K562 (cell line): ENCODE results near the gene MED29. TPM values are rescaled to one million over a fixed set of nuclear protein-coding genes. Genes with fewer than 3 reads are reported as not detected.

Source experiments
- ATF1 ChIP-seq, 2 experiments: fragments of 450-650 bp in 1 of 2; IDR thresholded peaks; 2 replicates each; pipeline ENCODE4 v1.6.1; 2016; ENCODE audit warnings: missing compliant biosample characterization in 1 of 2, missing genetic modification characterization in 1 of 2
- BMI1 ChIP-seq: fragments of 150-350 bp; IDR thresholded peaks from 2 replicates; pipeline ENCODE4 v1.6.1; 2014; ENCODE audit warnings: low read length
- CREBBP ChIP-seq: IDR thresholded peaks from one replicate; pipeline ENCODE4 v1.6.1; 2012; ENCODE audit warnings: low read depth, mild to moderate bottlenecking, control low read depth, inconsistent platforms, low read length
- HDAC2 ChIP-seq: fragments of 450-650 bp; IDR thresholded peaks from 2 replicates; pipeline ENCODE4 v1.6.1; 2016; ENCODE audit warnings: mild to moderate bottlenecking
- HLTF ChIP-seq: fragments of 450-650 bp; IDR thresholded peaks from 2 replicates; pipeline ENCODE4 v1.6.1; 2016
- KLF10 ChIP-seq: fragments of 250-450 bp; sonication (Bioruptor Pico); IDR thresholded peaks from 2 replicates; pipeline ENCODE4 v1.6.1; 2021; ENCODE audit warnings: matching md5 sums
- MAFF ChIP-seq: IDR thresholded peaks from 2 replicates; pipeline ENCODE4 v1.6.1; 2012; ENCODE audit warnings: low read length, improper control_type of control experiment
- MTA1 ChIP-seq: fragments of 450-650 bp; IDR thresholded peaks from 2 replicates; pipeline ENCODE4 v1.6.1; 2017; ENCODE audit warnings: borderline replicate concordance
- NONO ChIP-seq, 2 experiments: fragments of 200-400 bp in 1 of 2; fragments of 450-650 bp in 1 of 2; formaldehyde crosslinking in 1 of 2; IDR thresholded peaks; 2 replicates each; pipeline ENCODE4 v1.6.1; 2017; ENCODE audit warnings: low read depth in 2 of 2, mild to moderate bottlenecking in 2 of 2, moderate library complexity in 2 of 2, low read length in 1 of 2
- RFX7 ChIP-seq: fragments of 250-450 bp; sonication (Bioruptor Pico); IDR thresholded peaks from 2 replicates; pipeline ENCODE4 v1.5.1; 2021; ENCODE audit warnings: mild to moderate bottlenecking
- TAF15 ChIP-seq: fragments of 200-400 bp; formaldehyde crosslinking; IDR thresholded peaks from 2 replicates; pipeline ENCODE4 v1.6.1; 2017; ENCODE audit warnings: mild to moderate bottlenecking, low read depth, low read length, moderate library complexity
- ZBTB2 ChIP-seq: fragments of 450-650 bp; IDR thresholded peaks from 2 replicates; pipeline ENCODE4 v1.6.1; 2016; ENCODE audit warnings: antibody characterized with exemption
- ZNF239 ChIP-seq: fragments of 250-450 bp; sonication (Bioruptor Pico); IDR thresholded peaks from 2 replicates; pipeline ENCODE4 v1.4.0; 2020; ENCODE audit warnings: mild to moderate bottlenecking
- ZNF431 ChIP-seq: sonication (generic); formaldehyde crosslinking; IDR thresholded peaks from 2 replicates; pipeline ENCODE4 v1.8.0; 2022; ENCODE audit warnings: mild to moderate bottlenecking, missing genetic modification reagents
- ZNF695 ChIP-seq: fragments of 450-650 bp; formaldehyde crosslinking; IDR thresholded peaks from 2 replicates; pipeline ENCODE4 v1.4.0; 2020; ENCODE audit warnings: mild to moderate bottlenecking, moderate library complexity
- ZNF740 ChIP-seq, 3 experiments: fragments of 200-800 bp in 1 of 3; sonication (Bioruptor generic) in 1 of 3; sonication (generic) in 1 of 3; formaldehyde crosslinking in 1 of 3; IDR thresholded peaks; 2 replicates each; pipeline versions ENCODE4 v1.6.1 to v1.8.0; 2016 to 2022; ENCODE audit warnings: mild to moderate bottlenecking in 2 of 3, missing compliant biosample characterization in 2 of 3, missing genetic modification characterization in 2 of 3, missing genetic modification reagents in 1 of 3
- polyA plus RNA-seq, 8 experiments: library from polyadenylated mRNA; depleted of rRNA in 4 of 8; stranded (reverse) in 5 of 8; unstranded in 3 of 8; fragments of >200 nt; fragmentation: Nextera tagmentation in 2 of 8; fragmentation: Illumina TruSeq in 1 of 8; extraction: Ambion mirVana in 2 of 8; extraction: Trizol in 1 of 8; gene quantifications; 2 replicates each; pipeline versions ENCODE4 v1.2.1 to v1.2.3, GENCODE V29; 2011 to 2014; ENCODE audit warnings: inconsistent platforms in 1 of 8, missing spikeins in 1 of 8
- total RNA-seq, 7 experiments: library from RNA; depleted of rRNA in 6 of 7; stranded (reverse); fragments of >200 nt in 6 of 7; fragmentation: Illumina TruSeq in 2 of 7; extraction: Trizol in 2 of 7; gene quantifications; 2 replicates each; pipeline versions ENCODE4 v1.2.1 to v1.2.3, GENCODE V29; 2011 to 2021; ENCODE audit warnings: low replicate concordance in 1 of 7
- TF ChIP-seq, protein P1 (sequence below), 2 experiments: fragments of 450-650 bp; formaldehyde crosslinking in 1 of 2; IDR thresholded peaks; 2 replicates each; pipeline versions ENCODE4 v1.4.0 to v1.6.1; 2014 to 2020; ENCODE audit warnings: mild to moderate bottlenecking in 2 of 2, borderline replicate concordance in 1 of 2, low read depth in 1 of 2

MED29 gene
- total and polyA plus RNA-seq, 9 of the 15 experiments (the other 6 are each of a cell fraction or from before 2014, with no cell fraction given), result 1.8 to 22.6 (median 12.4) TPM

- TF ChIP-seq ZNF740 (CRISPR knock-in tag; IDR thresholded peaks at IDR 0.05), result no peak
- TF ChIP-seq ZNF740 (tag; IDR thresholded peaks at IDR 0.05), result no peak
- no peak for TF ChIP-seq CREBBP
- TF ChIP-seq KLF10 (CRISPR knock-in tag), result no peak
- TF ChIP-seq ZNF239 (CRISPR knock-in tag), result no peak
- no peak for TF ChIP-seq HLTF
- TF ChIP-seq ZNF695, result no peak
- TF ChIP-seq MTA1, result no peak
- TF ChIP-seq ZBTB2, result peak; percentile 80
- TF ChIP-seq ZNF431, result no peak
- TF ChIP-seq, protein P1, sequence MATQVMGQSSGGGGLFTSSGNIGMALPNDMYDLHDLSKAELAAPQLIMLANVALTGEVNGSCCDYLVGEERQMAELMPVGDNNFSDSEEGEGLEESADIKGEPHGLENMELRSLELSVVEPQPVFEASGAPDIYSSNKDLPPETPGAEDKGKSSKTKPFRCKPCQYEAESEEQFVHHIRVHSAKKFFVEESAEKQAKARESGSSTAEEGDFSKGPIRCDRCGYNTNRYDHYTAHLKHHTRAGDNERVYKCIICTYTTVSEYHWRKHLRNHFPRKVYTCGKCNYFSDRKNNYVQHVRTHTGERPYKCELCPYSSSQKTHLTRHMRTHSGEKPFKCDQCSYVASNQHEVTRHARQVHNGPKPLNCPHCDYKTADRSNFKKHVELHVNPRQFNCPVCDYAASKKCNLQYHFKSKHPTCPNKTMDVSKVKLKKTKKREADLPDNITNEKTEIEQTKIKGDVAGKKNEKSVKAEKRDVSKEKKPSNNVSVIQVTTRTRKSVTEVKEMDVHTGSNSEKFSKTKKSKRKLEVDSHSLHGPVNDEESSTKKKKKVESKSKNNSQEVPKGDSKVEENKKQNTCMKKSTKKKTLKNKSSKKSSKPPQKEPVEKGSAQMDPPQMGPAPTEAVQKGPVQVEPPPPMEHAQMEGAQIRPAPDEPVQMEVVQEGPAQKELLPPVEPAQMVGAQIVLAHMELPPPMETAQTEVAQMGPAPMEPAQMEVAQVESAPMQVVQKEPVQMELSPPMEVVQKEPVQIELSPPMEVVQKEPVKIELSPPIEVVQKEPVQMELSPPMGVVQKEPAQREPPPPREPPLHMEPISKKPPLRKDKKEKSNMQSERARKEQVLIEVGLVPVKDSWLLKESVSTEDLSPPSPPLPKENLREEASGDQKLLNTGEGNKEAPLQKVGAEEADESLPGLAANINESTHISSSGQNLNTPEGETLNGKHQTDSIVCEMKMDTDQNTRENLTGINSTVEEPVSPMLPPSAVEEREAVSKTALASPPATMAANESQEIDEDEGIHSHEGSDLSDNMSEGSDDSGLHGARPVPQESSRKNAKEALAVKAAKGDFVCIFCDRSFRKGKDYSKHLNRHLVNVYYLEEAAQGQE (IDR thresholded peaks at IDR 0.05; ENCODE audit: borderline replicate concordance), result no peak
- TF ChIP-seq, protein P1 (CRISPR knock-in tag; IDR thresholded peaks at IDR 0.05; ENCODE audit: low read depth), result peak; percentile 54; the same call in 1 of the 2 replicates
- no peak for TF ChIP-seq ATF1 (CRISPR knock-in tag; IDR thresholded peaks at IDR 0.05)
- peak; percentile 79 for TF ChIP-seq ATF1 (tag; IDR thresholded peaks at IDR 0.05)
- no peak for TF ChIP-seq BMI1
- TF ChIP-seq MAFF, result no peak
- peak; percentile 66; the same call in 1 of the 2 replicates for TF ChIP-seq HDAC2
- no peak for TF ChIP-seq TAF15
- peak; percentile 35 to 90; a peak in 2 of 4 replicates for TF ChIP-seq NONO (IDR thresholded peaks at IDR 0.05; ENCODE audit: low read depth in 2 of 2, low read length in 1 of 2)
- no peak for TF ChIP-seq RFX7
Measured at GRCh38 chr19:39435499-39436349, 44.5 kb downstream of the MED29 start, which contains the start of gene RPS16 (continued).
